Colon (tissue), 2 donors: ENCODE results near the gene S100PBP.

Experiments used
- FAIRE-seq: peaks from 2 replicates; lab custom pipeline; 2012; peaks lifted over from hg19 to GRCh38; lab: Jason Lieb, UNC
- donor health status: control.
- donor health status: control.

S100PBP gene

DNA sequence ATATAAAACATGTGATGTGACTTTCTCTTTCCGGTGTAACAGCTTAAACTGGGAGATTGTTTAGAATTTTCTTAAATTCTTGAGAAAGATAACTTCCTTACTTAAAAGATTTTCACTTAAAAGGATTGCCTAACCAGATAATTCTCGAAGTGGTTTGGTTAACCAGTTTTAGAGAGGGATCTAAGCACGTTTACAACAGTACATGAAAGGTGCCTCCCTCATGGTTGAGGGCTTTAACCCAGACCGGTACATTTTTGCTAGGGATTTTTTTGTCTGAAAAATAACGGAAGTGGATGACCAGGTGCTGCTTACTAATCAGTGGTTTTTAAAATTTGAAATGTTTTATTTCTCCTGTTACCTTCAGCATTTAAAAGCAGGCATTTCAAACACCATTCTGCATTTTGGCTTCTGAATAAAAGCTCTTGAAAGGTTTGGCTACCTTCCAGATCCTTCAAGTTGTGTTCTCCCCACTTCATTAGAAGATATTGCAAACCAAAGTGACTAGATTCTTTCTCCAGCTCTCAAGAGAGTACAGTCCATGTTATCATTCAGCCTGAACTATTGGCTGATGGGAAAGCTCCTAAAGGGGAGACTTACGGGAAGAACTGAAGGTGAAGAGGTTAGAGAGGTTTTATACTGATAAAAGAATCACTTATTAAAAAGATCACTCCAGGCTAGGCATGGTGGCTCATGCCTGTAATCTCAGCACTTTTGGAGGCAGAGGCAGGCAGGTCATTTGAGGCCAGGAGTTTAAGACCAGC lies 12.8 kb downstream of the S100PBP start:
- no peak for FAIRE-seq

DNA sequence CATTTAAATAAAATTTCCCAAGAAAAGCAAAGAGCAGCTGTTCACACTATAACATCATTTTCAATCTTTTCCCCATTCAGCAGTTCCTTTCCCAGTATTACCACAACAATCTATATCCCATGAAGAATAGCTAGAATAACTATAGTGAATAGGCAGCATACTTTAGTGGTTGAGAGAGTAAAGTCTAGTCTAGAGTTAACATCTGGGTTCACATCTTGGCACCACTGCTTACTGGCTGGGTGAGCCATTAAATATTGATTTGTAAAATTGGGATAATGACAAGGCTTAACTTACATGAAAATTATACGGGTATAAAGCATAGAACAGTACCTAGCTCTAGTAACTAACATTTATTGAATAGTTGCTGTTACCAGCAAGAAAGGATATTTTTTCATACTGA lies 14.4 kb downstream of the S100PBP start:
- no peak for FAIRE-seq

DNA sequence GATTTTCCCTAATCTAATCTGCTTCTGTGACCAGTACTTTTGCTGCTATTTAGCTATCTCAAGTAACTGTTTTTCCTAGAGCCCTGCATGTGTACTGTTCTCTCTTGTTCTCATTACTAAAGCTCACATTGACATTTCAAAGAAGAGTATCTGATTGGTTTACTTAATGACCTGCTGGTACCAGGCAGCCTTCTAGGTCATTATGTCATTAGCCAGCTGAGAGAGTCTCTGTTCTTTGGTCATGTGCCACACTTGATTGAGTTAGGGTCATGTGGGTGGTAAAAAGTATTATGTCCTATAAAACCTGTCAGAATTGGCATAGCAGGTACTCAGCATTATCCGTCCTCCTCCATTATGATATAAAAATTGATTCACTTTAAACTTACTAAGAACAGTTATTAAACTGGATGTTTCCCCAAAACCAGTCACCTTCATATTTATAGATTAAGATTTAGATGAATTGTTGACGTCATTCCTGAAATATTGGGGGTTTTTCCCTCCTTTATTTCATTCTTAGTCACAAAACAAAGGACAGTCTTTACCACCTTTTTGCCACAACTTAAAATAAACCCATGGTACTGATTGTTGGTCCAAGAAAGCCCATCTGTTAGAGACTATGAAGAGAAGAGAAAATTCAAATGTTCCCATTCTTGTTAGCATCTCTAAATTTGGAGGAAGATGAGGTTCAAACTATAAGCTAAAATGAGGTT lies 31.1 kb downstream of the S100PBP start:
- FAIRE-seq: no peak

DNA sequence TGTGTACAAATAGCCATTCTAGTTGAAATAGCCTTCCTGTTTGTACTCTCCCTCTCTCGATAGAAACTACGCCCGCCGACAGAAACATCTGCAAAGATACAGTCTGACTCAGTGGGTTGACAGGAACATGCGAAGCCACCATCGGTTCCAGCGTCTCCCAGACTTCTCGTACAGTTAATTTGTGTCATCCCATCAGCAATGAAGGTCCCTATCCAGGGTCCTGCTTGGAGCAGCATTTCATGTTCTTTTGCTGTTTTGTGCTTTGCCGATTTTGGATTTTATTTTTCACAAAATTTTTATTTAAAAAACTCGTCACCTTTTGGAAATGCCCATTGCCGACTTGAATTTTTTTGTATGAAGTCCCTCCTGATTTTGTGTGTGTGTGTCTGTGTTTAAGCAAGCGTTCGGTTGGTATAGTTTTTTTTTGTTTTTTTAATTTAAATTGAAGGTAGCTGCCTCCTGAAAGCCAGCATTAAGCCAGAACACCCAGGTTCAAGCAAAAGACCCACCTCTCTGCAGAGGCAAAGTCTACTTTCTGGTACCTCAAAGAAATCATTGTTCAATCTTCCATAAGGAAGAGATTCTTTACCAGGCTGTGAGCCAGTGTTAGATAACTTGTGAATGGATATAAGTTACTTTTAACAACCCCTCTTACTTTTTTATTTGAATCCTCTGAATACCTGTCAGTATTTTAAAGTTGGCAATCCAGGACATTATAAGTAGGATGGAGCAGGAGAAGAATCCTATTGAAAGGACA lies 38.6 kb downstream of the S100PBP start:
- no peak for FAIRE-seq

DNA sequence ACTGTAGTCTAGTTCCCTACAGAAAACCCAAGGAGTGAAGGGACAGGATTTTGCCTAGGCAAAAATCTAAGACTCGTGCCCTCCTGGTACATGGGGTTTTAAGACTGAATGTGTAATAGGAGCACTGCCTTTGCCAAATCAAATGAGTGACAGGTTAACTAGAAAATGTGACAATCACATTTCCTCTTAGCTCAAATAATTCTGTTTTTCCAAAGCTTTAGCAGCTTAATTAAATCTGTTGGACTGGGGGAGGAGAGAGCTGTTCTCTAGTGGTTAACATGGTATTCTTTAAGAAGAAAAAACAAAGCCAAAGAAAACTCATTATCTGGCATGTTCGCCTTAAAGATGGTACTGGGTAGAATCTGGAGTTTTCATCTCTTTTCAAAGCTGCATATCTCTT lies 40.7 kb downstream of the S100PBP start:
- no peak for FAIRE-seq

DNA sequence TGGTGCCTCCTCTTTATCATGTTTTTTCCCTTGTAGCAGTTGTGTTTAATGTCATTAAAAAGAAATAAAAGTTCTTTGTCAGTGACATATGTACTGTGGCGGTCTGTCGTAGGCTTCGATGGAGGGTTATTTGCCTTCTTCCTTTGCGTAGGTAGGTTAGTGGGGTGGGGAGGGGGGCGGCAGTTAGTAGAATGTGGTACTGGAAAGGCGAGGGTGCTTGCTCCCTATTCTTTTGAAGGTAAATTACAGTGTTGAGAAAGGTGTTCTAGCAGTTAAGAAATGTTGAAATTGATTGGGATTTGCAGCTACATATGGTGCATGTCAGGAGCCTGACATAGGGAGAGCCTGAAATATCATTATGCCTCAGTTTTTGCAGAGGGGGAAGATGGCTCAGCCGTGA lies 41.3 kb downstream of the S100PBP start:
- FAIRE-seq: no peak

DNA sequence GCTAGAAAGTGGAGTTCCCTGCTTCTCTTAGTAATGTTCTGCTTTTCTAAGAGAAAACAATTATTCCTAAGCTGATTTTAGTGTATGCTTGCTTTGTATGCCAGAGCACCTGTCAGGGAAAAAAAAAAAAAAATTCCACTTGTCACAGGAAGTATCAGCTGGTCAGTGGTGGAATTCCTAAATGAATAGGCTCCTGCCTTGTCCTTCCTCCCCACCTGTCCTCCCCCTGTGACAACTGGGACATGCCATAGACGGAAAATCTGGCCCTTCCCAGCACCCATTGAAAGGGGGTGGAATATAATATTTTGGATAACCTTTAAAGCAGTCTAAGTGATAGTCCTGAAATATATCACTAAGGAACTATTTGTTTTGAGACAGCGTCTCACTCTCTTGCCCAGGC lies 42.5 kb downstream of the S100PBP start:
- FAIRE-seq: no peak

DNA sequence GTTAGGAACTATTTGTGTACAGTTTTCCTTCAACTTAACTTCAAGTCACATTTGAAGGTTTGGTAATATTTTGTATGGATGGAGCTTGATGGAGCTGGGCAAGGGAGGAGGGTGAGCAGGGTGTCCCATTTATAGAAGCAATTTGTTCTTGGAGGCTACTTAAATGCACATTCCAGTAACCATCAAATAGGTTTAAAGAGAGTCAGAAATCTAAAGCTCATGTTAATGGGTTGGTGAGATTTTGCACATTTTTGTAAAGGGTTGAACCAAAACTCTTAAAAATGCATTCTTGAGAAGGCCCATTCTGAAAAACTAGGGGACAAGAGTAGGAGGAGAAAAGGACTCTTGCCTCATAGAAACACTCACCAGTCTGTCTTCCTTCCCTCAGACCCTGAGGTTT lies 43.1 kb downstream of the S100PBP start:
- no peak for FAIRE-seq

DNA sequence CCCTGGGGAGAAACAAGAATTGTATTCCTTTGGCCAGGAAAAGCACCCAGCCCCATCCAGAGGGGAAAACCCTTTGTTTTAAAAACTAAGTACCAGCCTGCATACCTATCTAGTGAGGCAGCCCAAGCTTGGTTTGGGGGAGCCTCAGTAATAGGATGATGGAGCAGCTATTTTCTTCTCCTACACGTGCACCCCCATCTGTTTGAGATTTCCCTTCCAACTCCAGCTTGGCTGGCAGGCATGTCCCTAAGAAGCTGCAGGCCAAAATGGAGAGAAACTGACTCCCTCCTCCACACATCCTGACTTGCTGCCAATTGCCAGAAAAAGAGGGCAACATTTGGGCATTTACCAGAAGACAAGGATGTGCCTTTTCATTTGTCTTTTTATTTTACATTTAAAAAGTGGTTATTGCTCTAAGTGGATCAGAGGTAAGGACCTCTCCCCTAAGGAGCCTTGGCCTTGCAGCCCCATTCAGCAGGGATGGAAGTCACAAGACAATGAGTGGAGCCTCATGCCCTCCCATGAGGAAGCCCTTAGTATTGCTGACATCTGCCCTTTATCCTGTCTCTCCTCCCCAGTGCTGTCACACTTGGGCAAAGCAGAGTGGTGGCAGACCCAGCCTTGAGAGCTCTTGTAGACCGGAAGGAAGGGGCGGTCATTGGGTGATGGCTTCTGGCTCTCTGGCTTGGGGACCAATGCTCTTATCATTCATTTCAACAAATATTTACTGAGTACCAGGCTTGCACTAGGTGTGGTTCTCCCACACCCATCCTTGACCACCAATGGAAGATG lies 44.6 kb downstream of the S100PBP start:
- FAIRE-seq: no peak

DNA sequence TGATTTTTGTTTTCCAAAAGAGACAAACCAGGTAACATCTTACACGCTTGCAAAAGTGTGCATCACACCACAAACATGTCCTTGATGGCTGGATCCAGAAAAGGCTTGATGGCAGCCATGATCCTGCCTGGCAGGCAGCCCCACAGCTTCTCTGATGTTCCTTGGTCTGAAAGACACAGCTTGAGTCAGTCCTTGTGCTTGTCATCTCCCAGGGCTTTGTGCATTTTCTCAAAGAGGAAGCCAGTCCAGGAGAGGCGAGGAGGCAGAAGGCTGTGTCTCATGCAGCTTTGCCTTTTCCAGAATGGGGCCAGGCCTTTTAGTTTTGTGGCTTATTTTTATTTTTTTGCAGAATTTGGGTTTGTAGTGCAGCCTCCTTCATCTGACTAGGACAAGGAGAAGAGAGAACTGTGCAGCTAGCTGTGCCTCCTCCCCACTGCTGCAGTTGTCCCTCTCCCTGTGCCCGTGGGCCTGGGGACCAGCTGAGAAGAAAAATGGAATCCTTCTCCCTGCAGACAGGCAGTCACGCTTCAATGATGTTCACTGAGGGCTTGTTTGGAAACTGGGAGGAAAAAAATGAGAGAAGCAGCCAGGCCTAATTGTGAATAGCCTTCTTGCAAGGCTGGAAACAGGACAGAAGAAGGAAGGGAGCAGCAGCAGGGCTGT lies 45.9 kb downstream of the S100PBP start:
- no peak for FAIRE-seq

DNA sequence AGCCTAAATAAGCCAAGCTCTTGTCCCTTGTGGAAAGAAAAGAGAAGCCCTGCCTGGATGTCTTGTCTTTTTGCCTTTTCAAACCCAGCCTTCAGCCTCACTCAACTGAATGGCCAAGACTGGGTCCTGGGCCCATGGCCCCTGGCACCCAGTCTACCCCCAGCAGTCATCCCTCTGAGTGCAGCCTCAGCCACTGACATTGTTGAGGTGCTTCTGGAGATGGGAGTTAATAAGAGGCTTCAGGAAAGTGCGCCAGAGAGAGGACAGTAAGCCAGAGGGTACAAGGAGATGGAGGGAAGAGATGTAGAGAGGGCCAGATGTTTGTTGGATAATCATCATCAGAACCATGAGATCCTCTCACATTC lies 46.4 kb downstream of the S100PBP start:
- FAIRE-seq: no peak

DNA sequence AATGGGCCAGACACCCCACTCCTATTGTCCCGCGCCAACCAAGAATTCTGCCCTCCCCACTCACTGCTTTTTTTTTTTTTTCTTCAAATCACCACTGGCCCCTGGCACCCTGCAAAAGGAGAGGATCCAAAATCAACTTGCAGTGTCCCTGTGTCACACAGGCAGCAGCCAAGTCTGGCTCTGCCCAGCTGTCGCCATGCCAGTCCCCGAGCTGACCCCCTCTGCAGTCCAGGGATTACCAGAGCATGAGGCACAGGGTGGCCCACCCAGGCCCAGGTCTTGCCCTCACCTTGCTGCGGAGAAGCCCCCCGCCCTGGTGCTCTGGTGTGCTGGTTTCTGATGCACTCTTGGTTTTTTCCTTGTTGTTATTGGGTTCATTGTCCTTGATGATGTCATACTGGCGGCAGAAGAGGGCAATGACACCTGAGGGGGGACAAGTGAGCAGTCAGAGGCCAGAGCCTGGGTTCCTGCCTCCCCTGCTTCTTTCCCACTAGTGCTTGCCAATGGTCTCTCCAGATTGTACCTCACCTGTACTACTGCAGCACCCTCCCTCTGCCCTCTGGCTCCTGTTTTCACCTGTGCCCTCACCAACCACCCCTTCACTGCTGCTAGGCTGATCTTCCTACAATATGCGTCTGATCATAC lies 47.0 kb downstream of the S100PBP start:
- no peak for FAIRE-seq

DNA sequence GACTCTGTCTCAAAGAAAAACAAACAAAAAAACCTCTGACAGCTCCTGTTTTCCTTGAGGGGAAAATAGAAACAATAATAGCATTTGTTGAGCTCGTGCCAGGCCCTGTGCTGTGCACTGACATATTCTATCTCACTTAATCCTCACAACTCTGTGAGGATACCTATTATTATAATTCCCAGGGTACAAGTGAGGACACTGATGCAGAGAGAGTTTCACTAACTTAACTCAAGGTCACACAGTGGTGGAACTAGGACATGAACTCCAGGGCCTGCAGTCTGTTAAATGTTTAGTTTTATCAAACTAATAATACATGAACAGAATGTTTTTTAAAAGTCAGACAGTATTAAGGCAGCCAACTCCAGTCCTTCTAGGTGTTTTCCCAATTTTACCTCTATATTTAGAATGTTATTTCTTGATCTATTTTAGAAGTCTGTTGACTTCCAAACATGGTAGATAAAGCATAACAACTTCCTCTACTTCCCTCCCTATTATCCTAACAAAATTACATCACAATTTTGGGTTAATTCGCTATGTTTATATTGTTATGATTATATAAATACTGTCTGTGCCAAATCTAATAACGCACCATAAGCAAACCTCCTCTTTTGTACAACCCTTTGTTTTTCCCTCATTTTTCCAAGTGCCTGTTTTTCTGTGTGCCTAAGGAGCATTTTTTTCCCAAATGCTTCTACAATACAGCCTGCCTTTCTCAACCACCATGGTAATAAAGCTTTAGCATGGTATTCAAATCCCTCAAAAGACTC lies 48.4 kb downstream of the S100PBP start:
- FAIRE-seq: no peak

DNA sequence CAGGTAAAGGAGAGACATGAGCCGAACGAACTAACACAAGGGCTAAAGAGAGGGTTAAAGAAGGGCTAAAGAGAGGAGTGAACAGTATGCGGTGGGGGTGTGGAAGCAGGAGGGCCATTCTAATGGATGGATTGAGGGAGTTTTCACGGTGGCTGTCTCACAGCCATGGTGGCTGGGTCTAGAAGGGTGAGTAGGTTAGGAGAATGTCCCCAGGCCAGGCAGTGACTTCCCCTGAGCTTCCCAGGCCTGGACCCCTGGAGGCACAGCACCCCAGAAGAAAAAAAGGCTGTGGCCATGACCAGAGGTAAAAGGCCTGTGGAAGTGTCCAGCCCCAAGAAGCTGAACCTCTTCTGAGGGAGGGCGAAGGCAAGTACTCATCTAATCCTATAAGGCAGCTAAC lies 49.7 kb downstream of the S100PBP start:
- FAIRE-seq: no peak

DNA sequence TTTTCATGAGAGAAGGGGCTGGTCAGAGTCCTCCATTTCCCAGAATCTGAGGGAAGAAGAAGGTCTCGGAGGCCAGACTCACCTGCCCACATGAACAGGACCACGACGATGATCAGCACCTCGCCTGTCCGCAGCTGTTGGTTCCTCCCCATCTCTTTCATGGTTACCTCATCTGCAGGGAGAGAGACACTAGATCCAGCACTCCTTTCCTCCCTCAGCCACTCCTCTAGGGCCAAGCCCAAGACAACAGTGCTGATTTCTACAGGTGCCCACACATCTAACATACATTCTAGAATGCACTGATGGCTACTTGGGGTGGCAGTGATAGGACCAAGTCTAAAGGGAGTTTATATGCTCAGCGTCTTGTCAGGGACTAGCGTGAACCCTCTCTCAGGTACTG lies 50.2 kb downstream of the S100PBP start:
- no peak for FAIRE-seq

DNA sequence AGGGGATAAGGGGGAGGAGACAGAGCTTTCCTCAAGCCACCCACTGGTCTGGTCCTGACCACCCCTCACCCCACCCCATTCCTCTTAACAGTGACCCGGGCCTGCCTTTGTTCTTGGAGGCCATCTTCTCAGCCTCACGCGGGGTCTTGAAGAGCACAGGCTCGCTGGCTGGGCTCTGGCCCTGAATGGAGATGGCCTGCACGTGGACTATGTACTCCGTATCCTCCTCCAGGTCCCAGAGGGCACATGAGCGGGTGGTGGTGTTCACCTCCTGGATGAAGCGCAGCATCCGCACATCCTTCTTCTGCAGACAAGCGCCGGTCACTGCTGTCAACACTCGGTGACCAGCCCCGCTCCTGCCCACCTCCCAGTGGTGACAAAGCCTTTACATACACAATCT lies 50.6 kb downstream of the S100PBP start:
- FAIRE-seq: no peak

DNA sequence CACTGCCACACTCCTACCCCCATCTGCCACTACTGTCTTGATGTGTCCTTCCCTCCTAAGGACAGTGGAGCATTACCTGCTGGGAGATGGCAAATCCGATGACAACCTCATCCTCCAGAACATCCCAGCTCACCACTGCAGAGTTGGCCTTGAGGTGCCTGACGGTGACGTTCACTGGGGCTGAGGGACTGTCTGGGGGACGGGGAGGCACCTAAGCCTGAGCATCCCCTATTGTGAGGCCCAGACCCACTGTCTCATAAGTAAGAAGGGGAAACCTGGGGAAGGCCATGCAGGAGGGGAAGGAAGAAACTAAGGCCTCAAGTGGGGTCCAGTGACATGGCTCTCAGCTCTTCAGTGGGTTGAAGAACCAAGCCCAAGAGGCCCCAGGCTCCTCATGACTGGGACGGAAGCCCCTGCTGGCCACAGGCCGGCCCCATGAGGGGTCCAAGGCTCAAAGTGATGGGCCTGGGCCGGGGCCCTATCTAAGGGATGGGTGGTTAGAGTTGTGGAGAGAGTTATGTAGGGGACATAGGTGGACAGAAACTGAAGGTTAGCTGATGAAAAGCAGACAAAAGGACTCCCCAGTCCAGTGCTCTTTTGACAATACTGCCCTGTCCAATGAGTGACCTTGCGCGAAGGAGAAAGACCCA lies 51.5 kb downstream of the S100PBP start:
- no peak for FAIRE-seq

DNA sequence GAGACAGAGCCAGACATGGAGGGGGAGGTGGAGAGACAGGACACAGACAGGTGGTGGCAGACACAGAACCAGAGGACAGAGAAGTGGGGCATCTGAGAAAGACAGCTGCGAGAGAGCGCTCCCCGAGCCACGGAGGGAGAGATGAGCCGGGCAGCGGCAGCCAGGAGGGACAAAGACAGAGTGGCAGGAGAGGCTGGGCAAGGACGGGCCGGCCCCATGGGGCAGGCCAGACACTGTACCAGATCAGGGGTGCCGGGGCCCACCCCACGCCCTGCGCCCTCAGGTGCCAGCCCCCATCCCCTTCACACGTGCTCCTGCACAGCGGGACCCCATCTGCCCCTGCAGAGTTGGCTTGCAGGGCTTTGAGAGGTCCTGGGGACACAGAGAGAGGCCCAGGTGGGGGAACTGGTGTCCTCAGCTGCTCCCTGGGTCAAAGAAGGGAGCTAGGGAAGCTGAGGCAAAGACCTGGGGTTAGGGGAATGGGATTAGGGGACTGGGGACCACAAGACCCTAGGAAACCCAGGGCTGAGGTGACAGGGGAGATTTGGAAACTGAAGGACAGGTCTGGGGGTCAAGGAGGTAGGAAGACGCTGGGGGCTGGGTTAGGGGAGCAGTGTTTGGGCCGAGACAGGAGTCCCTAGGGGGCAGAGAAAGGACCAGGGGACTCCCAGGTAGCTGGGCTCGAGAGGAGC lies 52.6 kb downstream of the S100PBP start:
- FAIRE-seq: no peak

DNA sequence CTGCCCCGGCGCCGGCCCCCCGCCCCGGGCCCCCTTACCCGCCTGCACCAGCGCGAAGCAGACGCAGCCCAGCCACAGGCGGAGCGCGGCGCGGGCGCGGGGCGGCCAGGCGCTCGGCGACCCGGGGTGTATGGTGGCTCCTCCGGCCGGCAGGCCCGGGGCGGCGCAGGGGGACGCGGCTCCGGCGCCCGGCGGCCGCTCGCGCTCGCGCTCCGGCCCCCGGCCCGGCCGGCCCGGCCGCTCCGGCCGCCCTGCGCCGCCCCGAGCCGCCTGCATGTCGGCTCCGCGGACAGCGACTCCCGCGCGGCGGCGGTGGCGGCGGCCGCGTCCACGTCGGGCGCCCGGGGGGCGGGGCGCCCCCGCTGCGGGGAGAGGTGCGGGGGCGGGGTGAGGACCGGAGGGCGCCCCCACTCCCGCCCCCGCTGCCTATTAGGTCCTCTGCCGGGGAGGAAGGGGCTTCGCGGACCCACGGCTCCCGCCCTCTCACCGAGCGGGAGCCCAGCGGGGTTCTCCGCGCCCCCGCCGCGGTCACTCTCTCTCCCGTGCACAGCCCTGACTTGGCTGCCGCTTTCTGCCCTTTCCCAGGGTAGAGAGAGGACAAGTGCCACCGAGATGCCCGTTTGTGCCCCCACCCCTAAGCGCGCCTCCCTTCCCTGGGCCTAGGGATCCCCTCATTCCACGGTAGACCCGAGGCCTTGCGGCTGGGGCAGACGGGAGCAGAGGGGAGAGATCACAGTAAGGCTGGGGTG lies 53.3 kb downstream of the S100PBP start, which contains the start of gene FNDC5:
TSS of gene FNDC5 (minus strand) at position 298 of the 749 bp plus-strand sequence.
- FAIRE-seq: no peak
